Tibial artery (tissue), 4 donors: ENCODE data around the gene GLI2.

Experiments
- DNase-seq, 2 donors: peaks; one replicate each; pipeline ENCODE4 v3.0.0-alpha.2; 2019
- H3K27ac ChIP-seq, 2 donors: fragments of 200-600 bp; sonication (generic) in 1 of 2; 1 replicate in 1 of 2; 2 replicates in 1 of 2; pipeline ENCODE4 v1.5.1; 2018 to 2019; ENCODE audit warnings: mild to moderate bottlenecking in 1 of 2
- H3K27me3 ChIP-seq, 2 donors: fragments of 200-600 bp; sonication (generic) in 1 of 2; one replicate each; pipeline versions ENCODE4 v1.5.1 to v1.6.0; 2016 to 2019
- H3K36me3 ChIP-seq, 3 donors: fragments of 200-600 bp; sonication (generic) in 2 of 3; one replicate each; pipeline ENCODE4 v1.5.1; 2016 to 2019; ENCODE audit warnings: mild to moderate bottlenecking in 2 of 3
- H3K4me1 ChIP-seq, 4 donors: fragments of 200-600 bp; sonication (generic) in 2 of 4; 1 replicate in 3 of 4; 2 replicates in 1 of 4; pipeline ENCODE4 v1.5.1; 2016 to 2019
- H3K4me3 ChIP-seq, 2 donors: fragments of 200-600 bp; sonication (generic) in 1 of 2; 1 replicate in 1 of 2; 2 replicates in 1 of 2; pipeline ENCODE4 v1.5.1; 2018 to 2019; ENCODE audit warnings: mild to moderate bottlenecking in 2 of 2
- H3K9me3 ChIP-seq, 3 donors: fragments of 200-600 bp; sonication (generic) in 1 of 3; one replicate each; pipeline ENCODE4 v1.5.1; 2016 to 2019
- intact Hi-C: fragments of 100-400 bp; cut with DNase I; formaldehyde crosslinking; loops from one replicate; pipeline ENCODE4 v1.15.0; 2023; ENCODE audit warnings: low total_unique reads
- TF ChIP-seq, protein P1 (sequence below), 2 experiments: fragments of 200-600 bp in 1 of 2; fragments of 450-650 bp in 1 of 2; IDR thresholded peaks; one replicate each; pipeline ENCODE4 v1.5.1; 2017 to 2019; ENCODE audit warnings: antibody characterized with exemption in 2 of 2, mild to moderate bottlenecking in 1 of 2, moderate library complexity in 1 of 2

GLI2 gene

DNA sequence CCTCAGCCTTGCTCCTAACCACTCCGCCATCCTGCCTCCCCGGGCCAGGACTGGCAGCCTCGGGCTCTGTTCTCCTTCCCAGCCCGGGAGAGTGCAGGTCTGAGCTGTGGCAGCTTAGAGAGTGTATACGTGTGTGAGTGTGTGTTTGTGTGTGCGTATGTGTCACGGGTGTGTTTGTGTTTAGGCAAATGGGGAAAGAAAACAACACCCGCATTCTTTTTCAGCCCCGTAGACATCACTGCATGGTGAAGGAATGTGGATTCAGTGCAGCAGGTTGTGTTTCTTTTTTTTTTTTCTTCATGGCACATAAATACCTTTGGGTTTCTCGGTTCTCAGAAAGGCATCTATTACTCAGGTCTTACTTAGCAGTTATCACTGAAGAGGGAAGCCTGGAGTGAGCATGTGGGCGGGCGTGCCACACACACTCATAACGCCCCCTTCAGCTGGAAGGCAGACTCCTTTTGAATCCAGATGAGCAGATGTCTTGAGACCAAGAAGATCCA lies 44.2 kb downstream of the GLI2 start:
- peaks cover 0 to 18% (median 11%) of the 10 kb centered on the region in 4 donors for H3K4me1 ChIP-seq
- H3K36me3 ChIP-seq, result no peaks in the 10 kb centered on the region
- H3K4me3 ChIP-seq, result no peak overlapping the region
- TF ChIP-seq, protein P1, sequence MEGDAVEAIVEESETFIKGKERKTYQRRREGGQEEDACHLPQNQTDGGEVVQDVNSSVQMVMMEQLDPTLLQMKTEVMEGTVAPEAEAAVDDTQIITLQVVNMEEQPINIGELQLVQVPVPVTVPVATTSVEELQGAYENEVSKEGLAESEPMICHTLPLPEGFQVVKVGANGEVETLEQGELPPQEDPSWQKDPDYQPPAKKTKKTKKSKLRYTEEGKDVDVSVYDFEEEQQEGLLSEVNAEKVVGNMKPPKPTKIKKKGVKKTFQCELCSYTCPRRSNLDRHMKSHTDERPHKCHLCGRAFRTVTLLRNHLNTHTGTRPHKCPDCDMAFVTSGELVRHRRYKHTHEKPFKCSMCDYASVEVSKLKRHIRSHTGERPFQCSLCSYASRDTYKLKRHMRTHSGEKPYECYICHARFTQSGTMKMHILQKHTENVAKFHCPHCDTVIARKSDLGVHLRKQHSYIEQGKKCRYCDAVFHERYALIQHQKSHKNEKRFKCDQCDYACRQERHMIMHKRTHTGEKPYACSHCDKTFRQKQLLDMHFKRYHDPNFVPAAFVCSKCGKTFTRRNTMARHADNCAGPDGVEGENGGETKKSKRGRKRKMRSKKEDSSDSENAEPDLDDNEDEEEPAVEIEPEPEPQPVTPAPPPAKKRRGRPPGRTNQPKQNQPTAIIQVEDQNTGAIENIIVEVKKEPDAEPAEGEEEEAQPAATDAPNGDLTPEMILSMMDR (IDR thresholded peaks at IDR 0.05), result no peak
- no peaks in the 10 kb centered on the region for H3K9me3 ChIP-seq
- H3K27me3 ChIP-seq, result no peaks in the 10 kb centered on the region
- intact Hi-C loops, result no loop called here
- no peak overlapping the region for H3K27ac ChIP-seq
- DNase-seq, result no peak

DNA sequence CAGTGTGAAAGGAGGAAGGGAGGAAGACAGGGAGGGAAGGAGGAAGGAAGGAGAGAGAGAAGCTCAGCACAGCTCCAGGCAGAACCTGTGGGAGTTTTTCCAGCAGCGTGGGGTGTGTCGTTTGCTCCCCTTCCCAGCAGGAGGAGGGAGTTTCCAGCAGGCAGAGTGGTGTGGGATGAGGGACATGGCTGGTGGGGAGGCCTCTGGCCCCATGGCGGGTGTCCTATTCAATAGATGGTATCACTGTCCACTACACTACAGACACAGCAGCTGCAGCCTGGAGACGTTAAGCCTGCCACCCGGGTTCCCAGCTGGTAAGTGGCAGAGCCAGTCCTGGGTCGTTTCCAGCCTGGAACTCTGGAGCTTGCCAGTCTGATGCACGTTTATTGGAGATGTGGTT lies 44.7 kb downstream of the GLI2 start:
- intact Hi-C loops, result no loop called here
- no peak for DNase-seq
- H3K36me3 ChIP-seq, result no peaks in the 10 kb centered on the region
- H3K4me3 ChIP-seq, result no peak overlapping the region
- no peak overlapping the region for H3K27ac ChIP-seq
- H3K9me3 ChIP-seq, result no peaks in the 10 kb centered on the region
- TF ChIP-seq, protein P1 (IDR thresholded peaks at IDR 0.05), result no peak
- H3K4me1 ChIP-seq, result peaks cover 0 to 18% (median 11%) of the 10 kb centered on the region in 4 donors
- no peaks in the 10 kb centered on the region for H3K27me3 ChIP-seq

DNA sequence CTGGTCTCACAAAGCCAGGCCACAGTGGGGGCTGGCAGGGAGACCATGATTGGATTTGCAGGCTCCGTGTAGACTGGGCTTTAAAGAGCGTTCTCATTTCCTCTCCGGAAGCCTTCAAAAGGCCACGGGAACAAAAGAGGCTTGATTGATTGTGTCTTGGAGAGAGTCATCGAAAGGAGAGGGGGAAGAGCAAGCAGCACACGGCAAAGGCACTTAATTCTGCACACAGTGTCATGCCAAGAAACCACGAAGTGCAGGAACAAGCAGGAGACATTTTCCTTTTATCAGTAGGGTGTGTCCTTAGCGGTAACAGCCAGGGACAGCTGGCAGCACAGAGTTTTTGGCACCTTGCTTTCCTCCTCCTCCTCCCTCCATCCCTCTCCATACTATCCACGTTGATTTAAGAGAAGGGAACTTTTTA lies 47.7 kb downstream of the GLI2 start:
- H3K9me3 ChIP-seq, result no peaks in the 10 kb centered on the region
- peaks cover 0 to 18% (median 9%) of the 10 kb centered on the region in 4 donors for H3K4me1 ChIP-seq
- H3K27ac ChIP-seq, result no peak overlapping the region
- intact Hi-C loops, result no loop called here
- no peak overlapping the region for H3K4me3 ChIP-seq
- H3K36me3 ChIP-seq, result no peaks in the 10 kb centered on the region
- no peaks in the 10 kb centered on the region for H3K27me3 ChIP-seq
- TF ChIP-seq, protein P1 (IDR thresholded peaks at IDR 0.05), result no peak
- DNase-seq, result no peak

DNA sequence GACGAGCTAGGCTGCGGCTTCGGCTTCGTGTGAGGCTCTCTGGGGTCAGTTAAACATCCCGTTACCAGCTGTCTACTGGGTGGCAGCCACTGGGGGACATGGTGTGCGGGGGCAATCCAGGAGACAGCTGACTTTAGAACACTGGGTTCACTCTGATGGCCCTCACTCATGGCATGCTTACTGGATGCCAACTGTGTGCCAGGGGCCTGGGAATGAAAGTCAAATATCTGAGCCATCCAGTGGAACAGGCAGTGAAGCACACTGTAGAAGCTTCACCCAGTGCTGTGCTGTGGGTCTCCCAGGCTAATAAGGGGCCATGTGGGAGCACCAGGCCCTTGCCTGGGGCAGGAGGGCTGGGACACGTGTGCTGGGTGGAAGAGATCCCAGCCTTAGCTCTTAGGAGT lies 48.3 kb downstream of the GLI2 start:
- Histone ChIP-seq H3K27me3 (no peaks in the 10 kb centered on the region), H3K4me1 (peaks cover 0 to 18% (median 9%) of the 10 kb centered on the region in 4 donors), H3K9me3 (no peaks in the 10 kb centered on the region), H3K36me3 (no peaks in the 10 kb centered on the region), H3K4me3 (no peak overlapping the region), H3K27ac (no peak overlapping the region)
- intact Hi-C loops, result no loop called here
- TF ChIP-seq, protein P1 (IDR thresholded peaks at IDR 0.05), result no peak
- no peak for DNase-seq
